ENCODE results near the gene VEZT. TPM values are rescaled to one million over a fixed set of nuclear protein-coding genes. Genes with fewer than 3 reads are reported as not detected.
A peak's percentile ranks its signal among the peaks of the same experiment; 100 is the strongest.

VEZT gene
- total and polyA plus RNA-seq, 9 of the 15 experiments (the other 6 are each of a cell fraction or from before 2014, with no cell fraction given) = 16.1 to 61.5 (median 32.6) TPM

- TF ChIP-seq CBX8 (IDR thresholded peaks at IDR 0.05; ENCODE audit: borderline replicate concordance, extremely low read depth, low read depth, low read length, poor library complexity, severe bottlenecking) = no peak
- no peak for TF ChIP-seq MNT (conservative IDR thresholded peaks at IDR 0.05)
- TF ChIP-seq TFE3 (CRISPR knock-in tag; IDR thresholded peaks at IDR 0.05) = no peak
- TF ChIP-seq TAL1 (IDR thresholded peaks at IDR 0.05) = no peak
- TF ChIP-seq TAF1 (IDR thresholded peaks at IDR 0.05; ENCODE audit: control insufficient read depth, extremely low read depth, insufficient read depth, low read length, severe bottlenecking) = no peak
- TF ChIP-seq NUFIP1 (IDR thresholded peaks at IDR 0.05; ENCODE audit: partially characterized antibody) = no peak
- TF ChIP-seq POLR2AphosphoS5 (IDR thresholded peaks at IDR 0.05; ENCODE audit: control insufficient read depth, insufficient read depth, low read depth, low read length) = no peak; the same call in 1 of the 2 replicates
- TF ChIP-seq GTF2B (IDR thresholded peaks at IDR 0.05; ENCODE audit: extremely low read depth, insufficient read length) = no peak
- TF ChIP-seq SMARCE1 (IDR thresholded peaks at IDR 0.05) = peak; percentile 85
- TF ChIP-seq SMARCA5 (IDR thresholded peaks at IDR 0.05) = no peak
- TF ChIP-seq PHF20 (IDR thresholded peaks at IDR 0.05; ENCODE audit: partially characterized antibody) = no peak
- TF ChIP-seq ZNF449 (CRISPR knock-in tag; IDR thresholded peaks at IDR 0.05) = 0 out of 2 replicates have a peak, but pooled peaks have one; percentile 16
- no peak for TF ChIP-seq SIRT6 (IDR thresholded peaks at IDR 0.05; ENCODE audit: low read depth, low read length)
- no peak for TF ChIP-seq SIX5 (IDR thresholded peaks at IDR 0.05; ENCODE audit: borderline replicate concordance in 1 of 2, insufficient read depth in 1 of 2, low read depth in 1 of 2, low read length in 2 of 2)
- TF ChIP-seq ZFP1 (CRISPR knock-in tag; IDR thresholded peaks at IDR 0.05) = no peak; the same call in 1 of the 2 replicates
- TF ChIP-seq HBP1 (CRISPR knock-in tag; IDR thresholded peaks at IDR 0.05) = 0 out of 2 replicates have a peak, but pooled peaks have one; percentile 39
- TF ChIP-seq MITF (IDR thresholded peaks at IDR 0.05) = no peak
- TF ChIP-seq DACH1 (IDR thresholded peaks at IDR 0.05; ENCODE audit: partially characterized antibody) = no peak
Measured at GRCh38 chr12:95182868-95183415, 34.7 kb upstream of the VEZT start (continued).

All from K562 (cell line).